HG03354 (cell line): Measurements from ENCODE around the gene BAHCC1.

Experiments used
- ATAC-seq: cut with Tn5 transposase; IDR thresholded peaks from one replicate; pipeline ENCODE4 v1.9.1; 2021; ENCODE audit warnings: mild to moderate bottlenecking; ENCODE audit not compliant: unreplicated experiment, poor library complexity, severe bottlenecking

Gene BAHCC1

DNA sequence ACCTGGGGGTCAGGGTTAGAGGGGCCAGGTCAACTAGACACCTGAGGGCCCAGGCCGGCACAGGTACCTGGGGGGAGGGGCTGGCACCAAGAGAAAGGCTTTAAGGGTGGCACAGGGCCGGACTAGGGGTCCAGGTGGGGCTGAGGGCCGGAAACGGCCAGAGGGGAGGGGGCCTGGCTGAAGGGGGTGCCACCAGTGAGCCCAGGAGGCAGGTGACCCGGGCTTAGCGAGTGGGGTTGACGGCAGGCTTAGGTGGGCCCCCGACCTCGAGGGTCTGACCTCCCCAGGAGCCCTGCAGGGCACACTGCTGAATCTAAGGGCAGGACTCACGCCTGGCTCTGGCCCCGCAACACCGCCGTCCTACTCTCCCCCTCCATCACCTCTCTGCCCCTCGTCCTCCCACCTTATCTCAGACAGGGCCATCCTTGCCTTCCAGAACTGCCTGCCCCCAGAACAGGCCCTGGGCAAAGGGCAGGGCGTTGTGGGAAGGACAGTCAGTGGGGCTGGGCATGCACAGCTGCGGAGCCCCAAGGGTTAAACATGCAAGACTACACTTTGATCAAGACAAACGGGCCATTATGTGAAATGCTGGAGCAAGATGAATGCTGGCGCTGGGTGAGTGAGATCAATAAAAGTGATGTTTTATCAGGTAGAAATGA lies 73.0 kb downstream of the BAHCC1 start:
- no peak for ATAC-seq

DNA sequence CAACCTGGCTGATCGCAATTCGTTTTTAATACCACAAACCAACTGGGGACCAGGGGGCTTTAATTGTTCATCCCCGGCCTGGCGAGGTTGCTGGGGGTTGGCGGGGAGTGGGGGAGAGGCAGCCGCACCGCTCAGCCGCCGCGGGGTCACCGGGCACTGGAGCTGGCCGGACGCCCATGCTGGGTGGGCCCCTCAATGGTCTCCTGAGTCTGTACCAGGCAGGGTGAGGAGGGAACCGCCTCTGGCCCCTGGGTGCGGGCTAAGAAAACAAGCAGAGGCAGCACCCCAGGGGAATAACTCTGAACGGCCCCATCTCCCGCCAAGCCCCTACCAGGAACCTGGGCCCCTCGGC lies 73.5 kb downstream of the BAHCC1 start:
- ATAC-seq: no peak

DNA sequence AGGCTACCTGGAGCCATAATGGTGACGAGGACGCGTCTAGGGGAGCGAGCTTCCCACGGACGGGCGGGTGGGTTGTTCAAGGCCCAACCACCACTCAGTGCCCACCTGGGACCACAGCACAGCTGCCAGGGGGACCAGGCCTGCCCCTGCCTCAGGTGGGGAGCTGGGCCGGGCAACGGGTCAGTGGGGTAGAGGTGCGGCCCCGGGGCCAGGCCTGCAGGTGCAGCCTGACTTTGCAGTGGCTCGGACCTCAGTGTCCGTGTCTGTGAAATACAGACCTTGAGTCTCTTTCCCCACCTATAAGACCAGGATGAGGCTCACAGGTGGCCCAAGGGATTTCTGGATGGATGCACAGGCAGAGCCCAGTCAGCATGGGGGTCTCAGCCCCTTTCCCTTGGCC lies 74.0 kb downstream of the BAHCC1 start:
- no peak for ATAC-seq

DNA sequence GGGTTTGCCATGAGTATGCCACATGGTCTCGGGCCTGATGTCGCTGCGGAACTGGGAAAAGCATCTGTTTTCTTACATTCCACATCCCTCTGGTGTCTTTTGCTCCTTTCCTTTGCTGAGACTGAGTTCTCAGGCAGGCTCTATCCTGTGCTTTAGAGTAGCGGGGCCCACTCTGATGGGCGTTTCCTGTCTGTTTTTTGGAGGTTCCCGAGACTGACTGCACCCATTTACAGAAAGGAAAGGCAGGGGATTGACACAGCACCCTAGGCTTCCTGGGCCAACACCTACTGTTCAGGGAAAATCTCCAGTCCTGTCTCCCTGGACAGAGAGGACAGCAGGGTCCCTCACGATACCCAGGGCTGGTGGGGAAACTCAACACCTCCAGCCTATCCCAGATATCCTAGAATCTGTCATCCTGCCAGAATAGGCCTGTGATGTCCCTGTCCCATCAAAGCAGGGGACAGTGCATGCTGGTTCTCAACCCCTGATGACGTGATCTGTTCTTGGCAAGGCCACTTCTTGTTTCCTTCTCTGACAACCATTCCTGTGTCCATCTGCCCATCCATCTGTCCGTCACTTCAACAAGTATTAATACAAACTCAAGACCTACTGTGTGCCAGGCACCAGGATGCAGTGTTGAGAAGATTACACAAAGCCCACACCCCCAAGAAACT lies 75.2 kb downstream of the BAHCC1 start:
- ATAC-seq: no peak

GRCh38 chr17:81470944-81471817 lies 75.9 kb downstream of the BAHCC1 start:
- no peak for ATAC-seq

DNA sequence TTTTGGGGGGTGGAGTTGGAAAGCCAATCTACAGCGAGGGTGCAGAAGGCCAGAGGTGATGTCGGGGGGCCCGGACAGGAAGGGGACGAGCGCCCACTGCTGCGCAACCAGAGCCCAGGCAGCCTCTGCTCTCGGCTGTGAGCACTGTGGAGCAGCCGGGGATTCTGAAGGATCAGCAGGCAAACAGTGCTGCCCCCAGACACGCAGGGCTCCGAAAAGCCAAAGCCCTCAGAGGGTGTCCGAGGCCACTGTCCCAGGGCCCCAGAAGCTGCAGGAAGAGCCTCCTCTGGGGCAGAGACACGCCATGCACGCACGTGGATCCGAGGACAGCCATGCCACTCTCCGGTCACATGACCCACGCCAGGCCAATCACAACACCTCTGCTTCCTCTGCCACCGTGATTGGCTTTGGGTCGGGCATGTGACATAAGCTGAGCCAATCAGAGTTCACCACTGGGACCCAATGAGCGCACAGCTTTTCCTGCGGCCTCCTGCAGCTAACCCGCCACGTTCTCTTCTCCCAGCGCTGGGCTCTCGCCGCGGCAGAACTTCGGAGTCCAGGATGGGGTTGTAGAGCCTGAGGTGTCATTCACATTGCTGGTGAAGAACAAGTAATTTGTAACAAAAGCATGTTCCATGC lies 76.7 kb downstream of the BAHCC1 start:
- ATAC-seq: no peak

GRCh38 chr17:81473019-81473418 lies 77.8 kb downstream of the BAHCC1 start:
- no peak for ATAC-seq

DNA sequence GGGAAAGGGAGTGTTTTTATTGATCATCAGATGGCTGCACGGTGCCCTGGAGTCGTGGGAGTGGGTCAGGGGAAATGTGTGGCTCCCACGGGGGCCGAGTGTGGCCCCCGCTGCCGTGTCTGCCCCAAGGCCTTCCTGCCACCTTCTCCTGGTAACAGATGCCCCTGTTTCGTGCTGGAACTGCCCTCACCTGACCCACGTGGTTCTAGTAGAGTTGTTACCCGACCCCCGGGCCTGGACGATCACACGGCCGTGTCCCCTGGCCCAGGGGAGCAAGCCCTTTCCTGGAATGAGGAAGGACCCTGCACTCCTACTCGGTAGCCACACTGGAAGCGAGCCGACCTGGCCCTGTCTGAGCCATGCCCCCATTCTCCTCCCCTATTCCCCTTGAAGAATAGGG lies 79.7 kb downstream of the BAHCC1 start:
- no peak for ATAC-seq

DNA sequence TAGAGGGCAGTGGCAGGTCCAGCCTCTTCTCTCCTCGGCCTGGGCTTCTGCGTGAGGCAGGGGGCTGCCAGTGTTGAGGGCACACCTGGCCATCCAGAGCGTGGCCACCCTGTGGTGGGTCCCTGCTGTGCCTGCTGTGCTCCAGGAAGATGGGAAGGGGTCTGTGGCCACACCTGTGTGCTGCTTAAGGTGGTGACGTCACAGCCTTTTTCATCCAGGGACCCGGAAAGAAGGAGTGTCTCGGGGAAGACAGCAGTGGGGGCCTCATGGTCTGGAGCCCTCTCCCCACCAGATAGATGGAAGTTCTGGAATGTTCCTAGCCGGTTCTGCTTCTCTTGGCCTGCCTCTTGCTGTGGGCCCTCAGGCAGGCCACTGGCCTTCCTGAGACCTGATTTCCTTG lies 80.8 kb downstream of the BAHCC1 start:
- ATAC-seq: no peak

GRCh38 chr17:81476635-81477034 lies 81.4 kb downstream of the BAHCC1 start:
- no peak for ATAC-seq

DNA sequence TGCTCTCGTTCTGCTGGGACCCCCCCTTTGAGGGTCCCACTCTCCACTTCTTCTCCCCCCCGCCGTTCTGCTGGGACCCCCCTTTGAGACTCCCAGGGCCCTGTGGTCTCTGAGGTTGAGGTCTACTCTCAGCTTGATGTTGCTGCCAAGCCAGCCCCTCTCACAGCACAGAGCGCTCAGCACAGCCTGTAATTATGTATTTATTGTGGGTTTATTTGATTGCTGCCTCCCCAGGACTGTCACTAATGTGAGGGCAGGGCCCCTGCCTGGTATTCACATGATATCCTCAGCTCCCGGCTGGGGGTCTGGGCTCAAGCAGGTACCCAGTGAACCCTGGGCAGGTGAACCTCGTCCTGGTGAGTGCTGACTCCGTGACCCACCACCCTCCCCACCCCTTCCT lies 81.9 kb downstream of the BAHCC1 start:
- ATAC-seq: no peak

- ATAC-seq: no peak
Measured at GRCh38 chr17:81478119-81478518, 82.9 kb downstream of the BAHCC1 start.

DNA sequence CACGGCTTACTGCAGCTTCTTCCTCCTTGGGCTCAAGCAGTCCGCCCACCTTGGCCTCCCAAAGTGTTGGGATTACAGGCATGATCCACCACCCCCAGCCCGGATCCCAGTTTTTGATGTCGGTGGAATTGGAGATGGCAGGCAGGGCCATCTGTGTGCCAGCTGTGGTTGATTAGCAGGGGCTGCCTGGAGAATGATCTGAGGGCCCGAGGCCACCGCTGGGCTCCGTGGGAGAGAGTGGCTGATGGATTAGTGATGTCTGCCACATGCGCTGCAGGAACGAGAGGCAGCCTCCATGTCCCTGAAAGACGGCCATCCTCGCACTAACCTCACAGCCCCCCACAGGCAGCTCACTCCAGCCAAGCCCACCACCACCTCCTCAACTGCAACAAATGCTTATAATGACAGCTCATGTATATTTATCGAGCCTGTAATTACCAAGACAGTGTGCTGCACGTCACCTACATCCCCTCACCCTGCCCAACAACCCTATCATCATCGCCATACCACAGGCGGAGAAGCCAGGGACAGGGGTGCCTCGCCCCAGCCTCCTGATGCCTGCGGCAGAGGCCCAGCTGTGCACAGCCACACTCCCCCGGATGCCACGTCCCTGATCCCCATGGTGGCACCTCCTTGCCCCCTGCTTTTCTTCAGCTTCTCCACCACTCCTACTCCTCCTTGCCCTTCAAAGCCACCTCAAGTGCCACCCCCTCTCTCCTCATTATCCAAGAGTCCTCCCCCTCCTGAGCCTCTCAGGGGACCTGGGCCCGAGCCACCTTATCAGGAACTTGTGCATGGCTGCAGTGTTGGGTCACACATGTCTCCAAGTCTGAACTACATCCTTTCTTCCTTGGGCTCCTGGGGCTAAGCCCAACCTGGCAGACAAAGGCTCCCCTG lies 84.2 kb downstream of the BAHCC1 start:
- no peak for ATAC-seq

GRCh38 chr17:81480140-81481072 lies 85.1 kb downstream of the BAHCC1 start:
- no peak for ATAC-seq

GRCh38 chr17:81481073-81481799 lies 86.0 kb downstream of the BAHCC1 start:
- no peak for ATAC-seq

- ATAC-seq: no peak
Measured at GRCh38 chr17:81481815-81482505, 86.7 kb downstream of the BAHCC1 start.

GRCh38 chr17:81482673-81483072 lies 87.4 kb downstream of the BAHCC1 start:
- no peak for ATAC-seq
